ENCODE data around the gene SMIM5. TPM values are rescaled to one million over a fixed set of nuclear protein-coding genes. Genes with fewer than 3 reads are reported as not detected.

Gene SMIM5
- total and polyA plus RNA-seq, 2 of the 13 experiments (the other 11 are each of a cell fraction or from before 2014, with no cell fraction given): not detected

DNA sequence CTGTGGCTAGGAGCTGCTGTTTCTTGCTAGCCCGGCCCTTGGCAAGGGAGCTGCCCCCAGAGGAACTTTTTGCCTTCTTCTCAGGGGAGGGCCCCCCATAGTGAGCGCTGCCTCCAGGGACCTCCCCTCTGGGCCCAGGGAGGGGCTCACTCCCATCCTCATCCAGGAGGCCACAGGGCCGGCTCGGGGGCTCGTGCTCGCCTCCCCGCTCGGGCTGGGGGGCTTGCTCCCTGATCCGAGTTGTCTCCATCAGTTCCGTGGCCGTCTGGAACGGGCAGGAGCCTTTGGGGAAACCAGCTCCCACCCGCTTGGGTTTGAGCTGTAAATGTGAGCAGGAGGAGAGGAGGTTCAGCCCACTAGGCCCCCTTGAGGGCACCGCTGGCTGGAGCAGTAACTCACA lies 4.1 kb upstream of the SMIM5 start:
- H3K4me1 ChIP-seq (ENCODE audit: insufficient read depth, low read length): peaks cover 17% of the 10 kb centered on the region
- no TSS peak for BruUV-seq (replicated peaks)
- intact Hi-C loops (cut with micrococcal nuclease; ENCODE audit: unreplicated experiment): no loop called here
- 87% methylated on average over 11 of the region's 14 CpGs for WGBS (ENCODE audit: low lambda C conversion rate)
- no peak overlapping the region for H3K4me3 ChIP-seq (replicated peaks in 1 of 3; ENCODE audit: insufficient read depth in 1 of 3, low read depth in 2 of 3, low read length in 3 of 3)
- in situ Hi-C loops (cut with HindIII; ENCODE audit: extremely low pct_ligation_motif_present, low pct_unique_long_range_greater_than_20kb): no loop called here
- no peak for DNase-seq (ENCODE audit: low spot score)
- H3K4me2 ChIP-seq (ENCODE audit: low read depth, low read length): no peak overlapping the region
- no peaks in the 10 kb centered on the region for H3K9me3 ChIP-seq (ENCODE audit: low read length)
- H3K9ac ChIP-seq (ENCODE audit: insufficient read depth, low read depth, low read length): no peak overlapping the region
- peaks cover 19 to 24% of the 10 kb centered on the region in 2 experiments; a peak in 4 of 5 replicates for H3K36me3 ChIP-seq (replicated peaks in 1 of 2; ENCODE audit: control insufficient read depth in 1 of 2, insufficient read depth in 2 of 2, low read length in 2 of 2)
- CTCF ChIA-PET (ENCODE audit: low intra/inter-chr PET ratio, low total read pairs): interaction anchor here (1.3 kb wide), 1 partner anchor 119 kb away, joined by 3 read pairs; no protein-coding TSS in a partner anchor
- H3K79me2 ChIP-seq (ENCODE audit: insufficient read depth, low read length): no peaks in the 10 kb centered on the region
- H3K27ac ChIP-seq (ENCODE audit: extremely low read length, insufficient read depth, low read length): no peak overlapping the region
- no peak for TF ChIP-seq ZNF496 (CRISPR knock-in tag; IDR thresholded peaks at IDR 0.05; ENCODE audit: insufficient replicate concordance)
- no peak for TF ChIP-seq ZNF138 (CRISPR knock-in tag; IDR thresholded peaks at IDR 0.05; ENCODE audit: low read depth)
- peak; percentile 10 for TF ChIP-seq AGO2 (optimal IDR thresholded peaks at IDR 0.05; ENCODE audit: low read depth, low read length)
- POLR2A ChIA-PET: interaction anchor here (0.8 to 1.0 kb wide), 3 partner anchors 12 to 116 kb away, joined by 3 to 4 read pairs (median 4); a partner anchor contains a TSS
- H2AFZ ChIP-seq (ENCODE audit: low read length): no peak overlapping the region
- H4K20me1 ChIP-seq (ENCODE audit: insufficient read depth, low read length): peaks cover 4% of the 10 kb centered on the region; the same call in 1 of the 2 replicates
- ATAC-seq: no peak
- FAIRE-seq: no peak
- H3K27me3 ChIP-seq (ENCODE audit: control insufficient read depth in 1 of 2, insufficient read depth in 2 of 2, low read length in 2 of 2): no peaks in the 10 kb centered on the region

DNA sequence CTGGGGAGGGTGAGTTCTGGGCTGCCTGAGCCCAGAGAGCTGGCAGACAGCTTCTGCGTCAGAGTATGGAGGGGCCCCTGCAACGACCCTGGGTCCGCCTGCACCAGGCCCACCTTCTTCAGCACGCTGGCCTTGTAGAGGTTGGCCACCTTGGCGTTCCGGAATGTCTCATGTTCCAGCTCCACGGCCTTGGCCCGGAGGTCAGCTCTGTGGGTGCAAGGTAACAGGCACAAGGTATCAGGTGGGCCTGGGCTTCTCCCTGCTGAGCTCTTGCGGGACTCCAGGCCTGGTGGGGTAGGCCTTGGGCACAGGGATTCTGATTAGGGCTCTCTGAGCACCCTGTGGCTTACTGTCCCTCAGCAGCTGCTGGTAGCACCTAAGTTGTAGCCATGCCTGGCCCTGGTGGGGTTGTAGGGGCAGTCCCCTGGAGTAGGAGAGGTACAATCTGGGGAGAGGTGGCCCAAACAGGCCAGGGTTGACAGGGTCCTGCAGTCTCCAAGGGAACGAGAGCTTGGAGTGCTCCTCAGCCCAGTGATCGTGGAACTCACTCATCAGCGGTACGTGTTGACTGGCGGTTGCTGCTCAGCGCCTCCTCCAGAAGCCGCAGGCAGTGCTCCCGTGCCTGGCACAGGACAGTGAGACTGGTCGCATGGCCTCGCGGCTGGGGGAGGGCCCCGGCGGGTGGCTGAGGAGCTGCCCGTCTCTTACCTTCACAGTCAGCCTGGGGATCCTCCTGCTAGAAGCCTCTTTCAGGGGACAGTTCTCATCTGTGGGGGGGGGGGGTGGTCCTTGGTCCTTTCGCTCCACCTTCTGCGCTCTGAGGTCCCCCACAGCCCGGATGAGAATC lies 2.9 kb upstream of the SMIM5 start:
- H3K4me2 ChIP-seq (ENCODE audit: low read depth, low read length): no peak overlapping the region
- H3K27me3 ChIP-seq (ENCODE audit: control insufficient read depth in 1 of 2, insufficient read depth in 2 of 2, low read length in 2 of 2): no peaks in the 10 kb centered on the region
- peaks cover 4% of the 10 kb centered on the region; the same call in 1 of the 2 replicates for H4K20me1 ChIP-seq (ENCODE audit: insufficient read depth, low read length)
- DNase-seq (ENCODE audit: low spot score) (no peak), ATAC-seq (no peak), FAIRE-seq (no peak)
- peaks cover 19% of the 10 kb centered on the region for H3K4me1 ChIP-seq (ENCODE audit: insufficient read depth, low read length)
- TF ChIP-seq ZFAT (CRISPR knock-in tag; conservative IDR thresholded peaks at IDR 0.05): no peak
- TF ChIP-seq ZFP62 (CRISPR knock-in tag; IDR thresholded peaks at IDR 0.05): no peak
- TF ChIP-seq ZNF138 (CRISPR knock-in tag; IDR thresholded peaks at IDR 0.05; ENCODE audit: low read depth): no peak
- TF ChIP-seq ZNF263 (CRISPR knock-in tag; IDR thresholded peaks at IDR 0.05): 0 out of 2 replicates have a peak, but pooled peaks have one; percentile 37
- TF ChIP-seq, protein P1, sequence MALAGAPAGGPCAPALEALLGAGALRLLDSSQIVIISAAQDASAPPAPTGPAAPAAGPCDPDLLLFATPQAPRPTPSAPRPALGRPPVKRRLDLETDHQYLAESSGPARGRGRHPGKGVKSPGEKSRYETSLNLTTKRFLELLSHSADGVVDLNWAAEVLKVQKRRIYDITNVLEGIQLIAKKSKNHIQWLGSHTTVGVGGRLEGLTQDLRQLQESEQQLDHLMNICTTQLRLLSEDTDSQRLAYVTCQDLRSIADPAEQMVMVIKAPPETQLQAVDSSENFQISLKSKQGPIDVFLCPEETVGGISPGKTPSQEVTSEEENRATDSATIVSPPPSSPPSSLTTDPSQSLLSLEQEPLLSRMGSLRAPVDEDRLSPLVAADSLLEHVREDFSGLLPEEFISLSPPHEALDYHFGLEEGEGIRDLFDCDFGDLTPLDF (CRISPR knock-in tag; IDR thresholded peaks at IDR 0.05): no peak
- TF ChIP-seq SNRNP70 (IDR thresholded peaks at IDR 0.05; ENCODE audit: low read depth, low read length): no peak
- TF ChIP-seq, protein P2, sequence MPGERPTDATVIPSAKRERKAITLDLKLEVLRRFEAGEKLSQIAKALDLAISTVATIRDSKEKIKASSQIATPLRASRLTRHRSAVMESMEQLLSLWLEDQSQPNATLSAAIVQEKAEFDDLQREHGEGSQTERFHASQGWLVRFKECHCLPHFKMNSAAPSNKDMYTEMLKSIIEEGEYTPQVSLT (CRISPR knock-in tag; IDR thresholded peaks at IDR 0.05; ENCODE audit: borderline replicate concordance, low read depth): no peak
- no peak overlapping the region for H3K4me3 ChIP-seq (replicated peaks in 1 of 3; ENCODE audit: insufficient read depth in 1 of 3, low read depth in 2 of 3, low read length in 3 of 3)
- no peak overlapping the region for H3K9ac ChIP-seq (ENCODE audit: insufficient read depth, low read depth, low read length)
- H3K27ac ChIP-seq (ENCODE audit: extremely low read length, insufficient read depth, low read length): no peak overlapping the region
- BruUV-seq (replicated peaks): no TSS peak
- ChIA-PET POLR2A (interaction anchor here (0.6 to 0.9 kb wide), 3 partner anchors 13 to 114 kb away, joined by 3 to 4 read pairs (median 4); partner anchors contain the start of gene TSEN54), CTCF (ENCODE audit: low intra/inter-chr PET ratio, low total read pairs) (interaction anchor here (5.1 kb wide), 1 partner anchor 118 kb away, joined by 102 read pairs; no protein-coding TSS in a partner anchor)
- in situ Hi-C loops (cut with HindIII; ENCODE audit: extremely low pct_ligation_motif_present, low pct_unique_long_range_greater_than_20kb) (no loop called here), intact Hi-C loops (cut with micrococcal nuclease; ENCODE audit: unreplicated experiment) (no loop called here)
- peaks cover 19 to 24% of the 10 kb centered on the region in 2 experiments; a peak in 4 of 5 replicates for H3K36me3 ChIP-seq (replicated peaks in 1 of 2; ENCODE audit: control insufficient read depth in 1 of 2, insufficient read depth in 2 of 2, low read length in 2 of 2)
- no peak overlapping the region for H2AFZ ChIP-seq (ENCODE audit: low read length)
- WGBS (ENCODE audit: low lambda C conversion rate): 99% methylated on average over 8 of the region's 26 CpGs
- no peaks in the 10 kb centered on the region for H3K9me3 ChIP-seq (ENCODE audit: low read length)
- no peaks in the 10 kb centered on the region for H3K79me2 ChIP-seq (ENCODE audit: insufficient read depth, low read length)

Data from HepG2 (cell line).